ENCODE data around the gene FAU.

DNA sequence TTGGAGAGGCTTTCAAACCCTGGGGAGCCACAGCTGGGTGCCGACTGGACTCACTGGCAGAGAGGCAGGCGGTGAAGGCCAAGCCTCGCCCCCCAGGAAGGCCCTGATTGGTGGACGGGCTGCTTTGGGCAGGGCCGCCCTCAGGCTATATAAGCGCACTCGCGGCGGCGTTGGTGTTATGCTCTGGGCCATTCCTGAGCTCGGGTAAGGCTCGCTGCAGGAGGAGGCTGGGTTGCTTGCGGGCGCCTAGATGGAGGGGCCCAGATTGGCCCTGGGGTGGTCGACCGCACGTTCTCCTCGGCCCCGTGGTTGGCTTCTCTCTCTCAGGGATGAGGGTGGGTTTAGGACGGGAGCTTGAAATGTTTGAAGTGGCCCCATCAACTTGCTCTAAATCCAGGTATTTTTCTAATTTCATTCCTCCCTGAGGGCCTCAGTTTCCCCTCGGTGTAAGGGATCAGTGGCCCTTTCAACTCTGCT is 48.2 kb upstream of the FAU start, which contains the start of gene SPDYC:
- TF ChIP-seq, protein P1, sequence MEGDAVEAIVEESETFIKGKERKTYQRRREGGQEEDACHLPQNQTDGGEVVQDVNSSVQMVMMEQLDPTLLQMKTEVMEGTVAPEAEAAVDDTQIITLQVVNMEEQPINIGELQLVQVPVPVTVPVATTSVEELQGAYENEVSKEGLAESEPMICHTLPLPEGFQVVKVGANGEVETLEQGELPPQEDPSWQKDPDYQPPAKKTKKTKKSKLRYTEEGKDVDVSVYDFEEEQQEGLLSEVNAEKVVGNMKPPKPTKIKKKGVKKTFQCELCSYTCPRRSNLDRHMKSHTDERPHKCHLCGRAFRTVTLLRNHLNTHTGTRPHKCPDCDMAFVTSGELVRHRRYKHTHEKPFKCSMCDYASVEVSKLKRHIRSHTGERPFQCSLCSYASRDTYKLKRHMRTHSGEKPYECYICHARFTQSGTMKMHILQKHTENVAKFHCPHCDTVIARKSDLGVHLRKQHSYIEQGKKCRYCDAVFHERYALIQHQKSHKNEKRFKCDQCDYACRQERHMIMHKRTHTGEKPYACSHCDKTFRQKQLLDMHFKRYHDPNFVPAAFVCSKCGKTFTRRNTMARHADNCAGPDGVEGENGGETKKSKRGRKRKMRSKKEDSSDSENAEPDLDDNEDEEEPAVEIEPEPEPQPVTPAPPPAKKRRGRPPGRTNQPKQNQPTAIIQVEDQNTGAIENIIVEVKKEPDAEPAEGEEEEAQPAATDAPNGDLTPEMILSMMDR (IDR thresholded peaks at IDR 0.05) = no peak
- no peak for TF ChIP-seq POLR2A (IDR thresholded peaks at IDR 0.05)

Measured in ovary (tissue), 3 donors.